NCI-H345 treated with DMSO at 0.1 percent for 48 hours (cell line): ENCODE data around the gene DIAPH2.
A peak's percentile ranks its signal among the peaks of the same experiment; 100 is the strongest.

Source experiments
- DNase-seq: peaks from one replicate; lab custom pipeline; 2025; ENCODE audit not compliant: unreplicated experiment; lab: John Stamatoyannopoulos, UW

Gene DIAPH2

DNA sequence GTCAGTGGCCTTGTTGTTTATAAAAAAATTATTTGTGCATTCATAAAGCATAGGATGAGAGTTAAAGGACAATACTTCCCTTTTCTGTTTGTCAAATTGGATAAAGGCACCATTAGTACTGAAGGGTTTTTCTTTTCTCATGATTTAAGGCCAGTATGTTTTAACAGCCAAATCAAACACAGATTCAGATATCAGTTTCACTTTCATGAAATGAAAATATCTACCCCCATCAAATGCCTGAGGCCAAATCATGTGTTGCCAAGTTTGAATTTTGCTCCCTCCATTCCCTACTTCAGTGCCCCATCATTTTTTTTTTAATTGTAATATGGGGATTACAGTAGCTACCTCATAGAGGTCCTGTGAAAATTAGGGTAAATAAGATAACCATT is 944.9 kb downstream of the DIAPH2 start:
- no peak for DNase-seq

DNA sequence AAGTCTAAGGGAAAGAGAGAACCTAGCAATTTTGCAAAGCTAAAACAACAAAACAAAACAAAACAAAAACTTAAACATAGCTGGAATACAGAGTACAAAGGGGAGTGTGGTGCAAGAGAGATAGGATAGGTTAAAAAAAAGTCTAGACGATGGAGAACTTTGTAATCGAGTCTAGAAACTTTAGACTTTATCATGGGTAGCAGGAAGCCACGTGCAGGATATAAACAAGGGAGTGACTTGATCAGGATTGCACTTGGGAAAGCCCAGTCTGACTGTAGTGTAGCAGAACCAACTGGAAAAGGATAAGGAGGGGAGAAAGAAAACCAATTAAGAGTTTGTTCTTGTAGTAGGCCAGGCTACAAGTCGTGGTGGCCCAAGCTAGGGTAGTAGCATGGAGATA is 949.2 kb downstream of the DIAPH2 start:
- DNase-seq = no peak

DNA sequence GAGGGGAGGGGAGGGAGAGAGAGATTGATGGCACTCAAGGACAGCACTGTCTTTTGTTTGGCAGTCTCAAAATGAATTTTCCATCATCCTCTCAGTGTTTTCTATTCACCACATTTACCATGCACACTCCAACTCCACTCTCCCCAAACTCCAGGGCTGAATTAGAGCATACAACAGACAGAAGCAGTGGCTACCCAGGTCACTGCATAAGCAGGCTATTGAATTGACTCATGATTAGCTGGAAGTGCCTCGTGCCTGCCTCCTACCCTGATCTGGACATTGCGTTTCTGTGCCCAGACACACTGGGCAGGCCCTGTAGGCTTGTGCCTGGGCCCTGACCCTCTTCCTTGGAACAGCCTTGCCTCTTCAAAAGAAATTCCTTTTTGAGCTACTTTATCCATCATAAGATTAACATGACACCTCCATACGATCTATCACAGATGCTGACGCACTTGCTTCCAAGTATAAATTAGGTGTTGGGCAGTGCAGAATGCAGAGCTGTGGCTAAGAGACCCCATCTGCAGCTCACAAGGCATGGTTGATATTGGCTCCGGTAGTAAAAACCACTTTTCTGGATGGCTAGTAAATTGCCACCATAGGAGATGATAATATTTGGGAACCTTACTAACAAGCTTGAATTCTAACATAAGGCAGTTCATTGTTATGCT is 952.0 kb downstream of the DIAPH2 start:
- DNase-seq = no peak

DNA sequence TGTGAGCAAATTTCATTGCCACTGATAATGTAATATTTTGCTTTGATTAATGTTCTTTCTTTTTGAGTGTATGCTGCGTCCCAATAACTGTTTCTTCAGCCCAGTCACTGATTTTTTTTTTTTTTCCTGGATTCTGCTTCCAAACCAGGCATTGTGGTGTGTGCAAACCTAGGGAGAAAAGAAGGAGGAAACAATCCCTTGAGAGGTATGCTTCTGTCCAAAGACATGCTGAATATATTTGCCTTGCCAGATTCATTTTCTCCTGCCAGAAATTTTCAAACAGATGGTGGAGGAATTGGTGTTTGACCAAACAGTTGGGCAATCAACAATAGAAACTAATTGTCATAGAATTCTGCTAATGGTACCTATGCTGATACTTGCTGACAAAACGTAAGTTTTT is 952.6 kb downstream of the DIAPH2 start:
- no peak for DNase-seq

DNA sequence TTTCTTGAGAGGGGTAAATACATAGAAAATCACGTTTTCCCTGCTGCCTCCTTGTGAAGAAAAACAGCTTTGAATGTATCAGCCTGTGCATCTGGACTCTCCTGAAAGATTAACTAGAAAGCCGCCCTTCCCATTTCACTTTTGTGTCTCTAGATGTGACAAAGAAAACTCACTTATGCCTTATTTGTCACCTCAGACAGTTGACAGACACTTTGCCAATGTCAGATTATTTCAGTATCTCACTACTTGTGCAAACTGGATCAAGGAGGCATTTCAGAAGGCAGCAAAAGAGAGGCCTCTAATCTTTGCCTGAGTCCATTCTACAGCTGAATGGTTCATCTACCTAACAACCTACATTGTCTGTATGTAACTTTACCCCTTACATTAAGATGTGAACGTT is 954.0 kb downstream of the DIAPH2 start:
- DNase-seq = peak; percentile 8

DNA sequence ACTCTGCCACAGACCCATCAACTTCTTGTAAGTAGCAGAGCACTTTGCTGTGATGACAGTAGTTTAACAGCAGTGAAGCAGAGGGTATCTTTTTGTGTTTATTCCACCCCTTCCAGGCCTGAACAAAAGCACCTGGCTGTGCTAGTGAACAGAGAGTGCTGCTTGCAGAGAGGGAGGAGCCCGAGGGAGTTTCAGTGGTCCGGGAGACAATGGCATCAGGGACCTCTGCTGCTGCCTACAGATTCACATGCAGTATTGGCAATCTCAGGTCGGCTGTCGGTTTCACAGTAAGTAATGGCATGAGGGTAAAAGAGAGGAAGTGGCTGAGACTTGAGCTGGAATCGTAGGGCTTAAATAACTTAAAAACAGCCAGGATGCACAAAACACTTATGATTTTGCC is 954.9 kb downstream of the DIAPH2 start:
- peak; percentile 72 for DNase-seq
